HG03175 (cell line): Measurements from ENCODE around the gene BRINP3.

Experiments used
- ATAC-seq: cut with Tn5 transposase; IDR thresholded peaks from one replicate; pipeline ENCODE4 v1.9.1; 2021; ENCODE audit warnings: mild to moderate bottlenecking, moderate library complexity; ENCODE audit not compliant: unreplicated experiment

The BRINP3 gene

DNA sequence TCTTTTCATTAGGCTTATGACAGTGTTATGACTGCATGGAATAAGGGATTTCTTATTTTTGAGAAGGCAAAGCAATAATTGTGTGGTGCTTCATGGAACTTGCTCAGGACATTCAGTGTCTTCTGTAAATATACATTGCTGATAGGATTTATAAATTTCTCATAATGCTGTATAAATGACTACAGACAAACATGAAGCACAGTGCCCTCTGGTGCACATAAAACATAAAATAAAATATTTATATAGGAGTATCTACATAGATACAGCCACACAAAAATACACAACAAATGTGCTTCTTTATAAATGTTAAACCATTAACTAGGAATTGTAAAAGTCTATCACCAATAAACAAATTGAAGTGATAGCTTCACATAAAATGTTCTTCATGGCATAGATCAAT is 24.1 kb downstream of the BRINP3 start:
- ATAC-seq = no peak

GRCh38 chr1:190452272-190452848 is 25.3 kb downstream of the BRINP3 start:
- ATAC-seq = no peak

GRCh38 chr1:190444464-190444863 is 33.2 kb downstream of the BRINP3 start:
- no peak for ATAC-seq

DNA sequence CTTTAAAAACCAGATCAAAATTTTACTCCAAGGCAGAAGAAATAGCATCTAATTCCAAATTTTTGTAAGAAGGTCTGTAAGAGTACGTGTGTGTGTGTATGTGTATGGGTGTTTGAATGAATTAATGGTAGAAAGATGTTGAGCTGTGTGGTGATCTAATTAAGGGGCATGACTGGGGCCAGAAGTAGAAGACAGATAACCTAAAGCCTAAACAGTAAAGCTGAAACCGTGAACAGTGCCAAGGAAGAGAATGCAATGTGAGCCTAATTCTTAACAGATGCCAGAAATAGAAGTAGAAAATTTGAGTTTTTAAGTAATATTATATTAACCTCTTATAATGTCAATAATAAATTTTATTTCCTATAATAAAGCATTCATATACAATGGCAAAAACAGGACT is 38.2 kb downstream of the BRINP3 start:
- ATAC-seq = no peak

- no peak for ATAC-seq
Measured at GRCh38 chr1:190436615-190437014, 41.0 kb downstream of the BRINP3 start.

GRCh38 chr1:190429932-190430331 is 47.7 kb downstream of the BRINP3 start:
- no peak for ATAC-seq

DNA sequence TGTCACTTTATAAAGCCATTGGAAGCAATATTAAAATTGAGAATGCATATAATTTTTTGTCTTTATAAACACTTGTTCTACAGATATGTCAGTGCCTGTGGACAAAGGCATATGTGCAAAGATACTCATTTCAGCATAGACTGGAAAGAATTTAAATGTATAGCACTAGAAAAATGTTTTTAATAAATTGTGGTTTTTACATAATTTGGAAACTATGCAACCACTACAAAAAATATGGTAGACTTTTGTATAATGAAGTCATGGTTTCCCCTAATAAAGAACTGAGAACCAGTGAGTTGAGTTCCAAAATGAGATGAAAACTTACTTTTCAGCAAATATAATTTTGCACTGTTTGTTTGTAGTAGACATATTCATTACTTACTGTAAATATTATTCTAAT is 48.5 kb downstream of the BRINP3 start:
- ATAC-seq = no peak

DNA sequence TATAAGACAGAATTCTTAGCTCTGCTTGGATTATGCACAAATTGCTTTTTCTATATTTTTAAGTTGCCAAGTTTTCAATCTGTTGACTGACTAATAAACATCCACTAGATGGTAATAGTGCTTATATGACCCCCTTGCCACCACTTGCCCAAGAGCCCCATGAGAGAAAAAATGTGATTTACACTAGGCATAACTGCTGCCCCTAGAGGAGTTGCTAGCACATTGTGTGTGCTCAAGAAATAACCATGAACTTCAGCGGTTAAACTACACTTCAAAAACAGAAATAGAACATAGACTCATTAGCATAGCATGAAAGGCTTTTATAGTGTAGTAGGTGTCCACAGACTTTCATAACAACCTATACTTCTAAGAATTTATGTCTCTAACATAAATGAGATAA is 61.4 kb downstream of the BRINP3 start:
- ATAC-seq = no peak

DNA sequence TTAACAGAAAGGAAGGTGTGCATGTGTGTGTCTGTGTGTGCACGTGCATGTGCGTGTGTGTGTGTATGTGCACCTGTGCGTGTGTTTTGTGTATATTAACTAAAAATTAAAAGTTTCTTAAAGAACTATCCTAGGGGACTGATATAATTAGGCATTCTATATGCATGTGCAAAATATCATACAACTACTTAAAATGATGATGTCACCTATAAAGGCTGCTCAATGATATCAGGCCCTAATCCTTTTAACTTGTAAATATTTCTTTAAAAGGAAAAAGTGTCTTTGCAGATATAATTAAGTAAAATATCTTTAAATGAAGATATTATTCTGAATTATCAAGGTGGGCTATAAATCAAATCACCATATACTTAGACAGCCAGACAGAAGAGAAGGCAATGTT is 64.5 kb downstream of the BRINP3 start:
- ATAC-seq = no peak

DNA sequence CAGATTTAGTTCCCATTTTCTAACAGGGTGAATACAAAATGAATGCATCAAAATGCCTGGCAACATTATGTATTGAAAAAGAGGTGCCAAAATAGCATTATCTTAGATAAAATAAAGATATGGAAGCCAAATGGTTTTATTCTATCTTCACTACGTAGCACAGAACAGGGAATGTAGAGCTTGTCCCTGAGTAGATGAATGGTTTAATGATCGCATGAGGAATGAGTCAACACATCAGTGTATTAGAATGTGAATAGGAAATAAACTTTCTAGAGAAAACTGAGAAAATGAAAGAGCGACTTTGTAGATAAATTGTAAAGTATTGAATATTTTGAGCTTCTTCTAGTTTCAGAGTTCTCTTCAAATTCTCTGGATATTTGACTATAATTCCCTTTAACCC is 74.3 kb downstream of the BRINP3 start:
- ATAC-seq = no peak

GRCh38 chr1:190399233-190399632 is 78.4 kb downstream of the BRINP3 start:
- no peak for ATAC-seq

DNA sequence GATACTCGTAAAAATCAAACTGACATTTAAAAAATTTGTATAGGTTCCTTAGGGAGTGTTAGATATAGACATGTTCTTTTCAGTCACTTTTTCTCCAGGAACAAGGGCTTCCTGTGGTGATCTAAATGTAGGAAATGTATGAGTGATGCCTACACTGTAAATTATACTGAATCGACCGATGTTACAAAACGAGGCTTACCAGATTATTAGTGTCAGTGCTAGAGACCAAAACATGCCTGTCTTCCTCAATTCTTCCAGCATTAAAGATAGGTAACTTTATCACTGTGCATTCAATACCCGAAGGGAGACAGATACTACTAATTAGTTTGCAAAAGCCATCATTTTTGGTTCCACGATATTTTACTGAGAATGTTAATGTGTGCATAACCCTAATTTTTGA is 86.1 kb downstream of the BRINP3 start:
- no peak for ATAC-seq

DNA sequence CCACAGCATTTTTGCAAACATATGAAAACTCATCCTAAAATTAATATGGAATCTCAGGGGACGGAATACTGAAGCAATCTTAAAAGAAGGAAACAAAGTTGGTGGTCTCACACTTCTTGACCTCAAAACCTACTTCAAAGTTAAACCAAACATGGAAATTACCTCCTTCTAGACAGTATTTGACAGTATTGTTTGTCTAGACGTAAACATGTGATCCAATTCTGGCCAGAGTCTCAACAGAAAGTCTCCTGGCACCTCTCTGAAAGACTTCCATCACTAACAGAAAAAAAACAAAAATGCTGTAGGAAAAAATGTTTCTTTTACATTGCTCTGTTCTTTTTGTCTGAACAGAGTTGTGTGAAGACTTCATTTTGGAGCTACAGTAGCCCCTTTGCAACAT is 99.7 kb downstream of the BRINP3 start:
- no peak for ATAC-seq

DNA sequence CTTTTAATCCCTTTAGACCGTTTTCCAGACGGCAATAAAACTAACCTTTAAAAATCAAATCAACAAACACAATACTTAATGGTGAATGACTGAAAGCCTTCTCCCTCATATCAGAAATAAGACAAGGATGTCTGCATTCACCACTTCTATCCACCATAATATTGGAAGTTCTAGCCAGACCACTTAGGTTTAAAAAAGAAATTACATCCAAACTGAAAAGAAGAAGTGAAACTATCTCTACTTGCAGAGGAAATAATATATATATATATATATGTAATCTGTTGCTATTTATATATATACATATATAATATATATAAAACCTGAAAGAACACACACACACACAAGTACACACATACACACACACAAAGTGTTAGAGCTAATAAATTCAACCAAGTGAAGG is 100.4 kb downstream of the BRINP3 start:
- ATAC-seq = peak; percentile 59

DNA sequence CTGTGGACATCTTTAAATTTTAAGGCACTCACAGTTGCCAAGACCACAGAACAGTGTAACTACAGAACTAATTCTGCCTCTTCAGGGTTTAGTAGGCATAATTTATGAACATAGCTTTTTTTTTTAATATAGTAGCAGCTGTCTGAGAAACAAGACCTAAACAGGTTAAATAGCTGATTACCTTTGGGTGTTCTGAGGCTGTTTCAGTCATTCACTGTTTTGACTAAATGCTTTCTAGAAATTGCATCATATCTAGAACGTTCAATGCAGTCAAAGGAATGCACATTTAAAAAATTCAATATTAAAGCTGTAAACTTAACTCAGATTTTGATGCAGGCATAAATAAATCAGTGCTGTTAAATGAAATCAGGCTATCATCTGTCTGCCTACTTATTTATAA is 101.6 kb downstream of the BRINP3 start:
- no peak for ATAC-seq

DNA sequence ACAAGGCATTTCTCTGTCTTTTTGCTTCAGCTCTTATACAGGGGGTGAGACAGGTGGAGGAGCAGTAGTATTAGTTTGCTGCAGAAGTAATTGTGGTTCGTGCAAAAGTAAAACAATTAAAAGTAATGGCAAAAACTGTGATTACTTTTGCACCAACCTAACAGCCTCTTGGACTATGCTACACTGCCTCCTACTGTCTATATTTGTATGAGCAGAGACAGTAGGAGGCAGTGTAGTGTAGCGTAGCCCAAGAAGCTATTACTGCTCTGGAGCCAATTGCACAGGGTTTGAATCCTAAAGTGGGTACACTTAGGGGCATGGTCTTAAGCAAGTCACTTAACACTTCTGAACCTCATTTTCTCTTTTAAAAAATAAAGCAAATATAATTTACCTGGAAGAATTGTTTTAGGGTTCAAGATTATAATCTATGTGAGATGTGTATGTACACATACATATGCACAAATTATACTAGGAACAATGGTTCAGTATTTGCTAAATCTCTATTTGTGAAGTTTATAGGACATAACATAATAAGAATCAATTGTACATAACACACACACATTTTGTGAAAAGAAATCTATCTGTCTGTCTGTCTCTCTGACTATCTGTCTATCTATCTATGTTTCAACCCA is 103.8 kb downstream of the BRINP3 start:
- ATAC-seq = peak; percentile 58

DNA sequence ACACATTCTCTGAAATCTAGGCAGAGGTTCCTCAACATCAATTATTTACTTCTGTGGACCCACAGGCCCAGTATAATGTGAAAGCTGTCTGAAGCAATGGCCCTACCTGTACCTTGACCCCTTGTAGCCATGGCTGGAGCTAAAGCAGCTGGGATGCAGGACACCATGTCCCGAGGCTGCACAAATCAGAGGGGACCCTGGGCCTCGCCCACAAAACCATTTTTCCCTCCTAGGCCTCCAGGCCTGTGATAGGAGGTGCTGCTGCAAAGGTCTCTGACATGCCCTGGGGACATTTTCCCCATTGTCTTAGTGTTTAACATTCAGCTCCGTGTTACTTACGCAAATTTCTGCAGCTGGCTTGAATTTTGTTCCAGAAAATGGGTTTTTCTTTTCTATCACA is 110.5 kb downstream of the BRINP3 start:
- no peak for ATAC-seq

DNA sequence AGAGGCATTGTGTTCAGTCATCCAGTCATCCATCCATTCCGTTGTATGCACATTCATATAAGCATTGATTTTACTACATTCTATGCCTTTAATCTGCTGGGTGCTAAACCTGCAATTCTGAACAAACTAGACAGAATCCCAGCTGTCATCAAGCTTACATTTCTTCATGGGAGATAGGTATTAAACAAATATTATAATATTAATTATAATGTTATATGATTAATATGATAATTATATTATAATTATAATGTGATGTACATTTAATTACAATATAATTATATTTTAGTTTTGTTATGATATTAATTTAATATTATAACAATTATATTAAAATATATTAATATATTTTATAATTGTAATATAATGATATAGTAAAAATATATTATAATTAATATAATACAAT is 112.4 kb downstream of the BRINP3 start:
- ATAC-seq = no peak

GRCh38 chr1:190353538-190354101 is 124.0 kb downstream of the BRINP3 start:
- ATAC-seq = no peak

- no peak for ATAC-seq
Measured at GRCh38 chr1:190344454-190344853, 133.2 kb downstream of the BRINP3 start.

GRCh38 chr1:190338829-190339228 is 138.8 kb downstream of the BRINP3 start:
- no peak for ATAC-seq

- no peak for ATAC-seq
Measured at GRCh38 chr1:190328871-190329270, 148.8 kb downstream of the BRINP3 start.

DNA sequence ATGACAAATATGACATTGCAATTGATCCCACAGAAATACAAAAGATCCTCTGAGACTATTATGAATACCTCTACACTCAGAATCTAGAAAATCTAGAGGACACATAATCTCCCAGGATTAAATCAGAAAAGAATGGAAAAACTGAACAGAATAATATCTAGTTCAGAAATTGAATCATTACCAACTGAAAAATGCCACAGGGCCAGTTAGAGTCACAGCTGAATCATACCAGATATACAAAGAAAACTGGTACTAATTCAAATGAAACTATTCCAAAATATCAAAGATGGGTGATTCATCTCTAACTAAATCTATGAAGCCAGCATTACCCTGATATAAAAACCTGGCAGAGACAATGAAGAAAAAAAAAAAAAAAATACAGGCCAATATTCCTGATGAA is 149.3 kb downstream of the BRINP3 start:
- no peak for ATAC-seq
